Skeletal muscle tissue (tissue), 4 donors: ENCODE measurements around the gene XIRP1. TPM values are rescaled to one million over a fixed set of nuclear protein-coding genes. Genes with fewer than 3 reads are reported as not detected.

ENCODE experiments used
- H3K27ac ChIP-seq: one replicate; pipeline ENCODE4 v1.7.0; 2013; ENCODE audit warnings: mild to moderate bottlenecking, low read depth, low read length, inconsistent platforms
- H3K27me3 ChIP-seq, 3 donors: one replicate each; pipeline ENCODE4 v1.7.0; 2013; ENCODE audit warnings: low read length in 3 of 3; ENCODE audit not compliant: control insufficient read depth in 3 of 3, insufficient read depth in 3 of 3
- H3K36me3 ChIP-seq, 3 donors: one replicate each; pipeline ENCODE4 v1.7.0; 2013; ENCODE audit warnings: low read length in 3 of 3; ENCODE audit not compliant: control insufficient read depth in 3 of 3, insufficient read depth in 3 of 3
- H3K4me1 ChIP-seq, 3 donors: one replicate each; pipeline ENCODE4 v1.7.0; 2013; ENCODE audit warnings: low read length in 3 of 3, mild to moderate bottlenecking in 3 of 3; ENCODE audit not compliant: control insufficient read depth in 3 of 3, insufficient read depth in 3 of 3
- H3K4me3 ChIP-seq, 3 donors: one replicate each; pipeline ENCODE4 v1.7.0; 2013; ENCODE audit warnings: low read length in 3 of 3
- H3K9ac ChIP-seq, 3 donors: one replicate each; pipeline ENCODE4 v1.7.0; 2013; ENCODE audit warnings: low read length in 3 of 3, mild to moderate bottlenecking in 3 of 3, moderate library complexity in 2 of 3, low read depth in 1 of 3
- H3K9me3 ChIP-seq, 3 donors: one replicate each; pipeline ENCODE4 v1.7.0; 2013; ENCODE audit warnings: low read length in 3 of 3; ENCODE audit not compliant: control insufficient read depth in 3 of 3
- total RNA-seq: library from RNA; depleted of rRNA; stranded (reverse); fragments of >200 nt; gene quantifications from one replicate; pipeline ENCODE4 v1.2.3, GENCODE V29; 2014
- donor health status: Osteomylitis.

The XIRP1 gene
- total RNA-seq, 1 donor from 2014 or later: 30.8 TPM

- Histone ChIP-seq H3K9me3 (no peaks in the 10 kb centered on the region), H3K27ac (peak overlapping the region; percentile 99), H3K9ac (peak overlapping the region; percentile 51 to 76 (median 66)), H3K27me3 (no peaks in the 10 kb centered on the region), H3K4me3 (peak overlapping the region; percentile 10 to 65 (median 37)), H3K36me3 (peaks cover 40 to 46% (median 45%) of the 10 kb centered on the region in 3 donors), H3K4me1 (peaks cover 75 to 85% (median 85%) of the 10 kb centered on the region in 3 donors)
Observed at GRCh38 chr3:39146611-39147591, 45.5 kb downstream of the XIRP1 start.

GRCh38 chr3:39146083-39146501 lies 46.3 kb downstream of the XIRP1 start:
- peak overlapping the region; percentile 99 for H3K27ac ChIP-seq

GRCh38 chr3:39144748-39145380 lies 47.5 kb downstream of the XIRP1 start:
- Histone ChIP-seq H3K9me3 (no peaks in the 10 kb centered on the region), H3K36me3 (peaks cover 44 to 54% (median 53%) of the 10 kb centered on the region in 3 donors), H3K27ac (no peak overlapping the region), H3K27me3 (no peaks in the 10 kb centered on the region), H3K4me3 (no peak overlapping the region), H3K9ac (peak overlapping the region in 1 of 3 donors; percentile 11), H3K4me1 (peaks cover 65 to 82% (median 80%) of the 10 kb centered on the region in 3 donors)

More at GRCh38 chr3:39146083-39146501, 46.3 kb downstream of the XIRP1 start:
- Histone ChIP-seq H3K9me3 (no peaks in the 10 kb centered on the region), H3K4me3 (peak overlapping the region in 1 of 3 donors; percentile 65), H3K27me3 (no peaks in the 10 kb centered on the region), H3K9ac (peak overlapping the region; percentile 34 to 76 (median 51)), H3K36me3 (peaks cover 40 to 53% (median 51%) of the 10 kb centered on the region in 3 donors), H3K4me1 (peaks cover 75 to 85% (median 85%) of the 10 kb centered on the region in 3 donors)

- no peak overlapping the region for H3K27ac ChIP-seq
- no peak overlapping the region for H3K4me3 ChIP-seq
- H3K4me1 ChIP-seq: peaks cover 58 to 76% (median 75%) of the 10 kb centered on the region in 3 donors
- H3K9me3 ChIP-seq: no peaks in the 10 kb centered on the region
- peaks cover 44 to 54% (median 53%) of the 10 kb centered on the region in 3 donors for H3K36me3 ChIP-seq
- no peaks in the 10 kb centered on the region for H3K27me3 ChIP-seq
- H3K9ac ChIP-seq: peak overlapping the region in 1 of 3 donors; percentile 33
Observed at GRCh38 chr3:39144095-39144747, 48.2 kb downstream of the XIRP1 start.

- H3K4me1 ChIP-seq: peaks cover 50 to 69% (median 68%) of the 10 kb centered on the region in 3 donors
- no peak overlapping the region for H3K4me3 ChIP-seq
Observed at GRCh38 chr3:39143051-39143885, 49.1 kb downstream of the XIRP1 start.

GRCh38 chr3:39142067-39142466 lies 50.3 kb downstream of the XIRP1 start:
- peaks cover 38 to 57% (median 56%) of the 10 kb centered on the region in 3 donors for H3K4me1 ChIP-seq
- H3K36me3 ChIP-seq: peaks cover 44 to 57% (median 54%) of the 10 kb centered on the region in 3 donors
- H3K4me3 ChIP-seq: no peak overlapping the region
- H3K9ac ChIP-seq: peak overlapping the region in 2 of 3 donors; percentile 50 to 65
- H3K27ac ChIP-seq: peak overlapping the region; percentile 59
- no peaks in the 10 kb centered on the region for H3K27me3 ChIP-seq
- H3K9me3 ChIP-seq: no peaks in the 10 kb centered on the region

More at GRCh38 chr3:39143051-39143885, 49.1 kb downstream of the XIRP1 start:
- Histone ChIP-seq H3K36me3 (peaks cover 44 to 55% (median 54%) of the 10 kb centered on the region in 3 donors), H3K27me3 (no peaks in the 10 kb centered on the region), H3K9ac (no peak overlapping the region), H3K9me3 (no peaks in the 10 kb centered on the region), H3K27ac (peak overlapping the region; percentile 59)

GRCh38 chr3:39141171-39141995 lies 51.0 kb downstream of the XIRP1 start:
- no peaks in the 10 kb centered on the region for H3K27me3 ChIP-seq
- H3K4me1 ChIP-seq: peaks cover 31 to 50% (median 49%) of the 10 kb centered on the region in 3 donors
- peak overlapping the region; percentile 10 to 47 (median 27) for H3K9ac ChIP-seq
- peak overlapping the region; percentile 59 for H3K27ac ChIP-seq
- H3K4me3 ChIP-seq: no peak overlapping the region
- peaks cover 43 to 54% (median 51%) of the 10 kb centered on the region in 3 donors for H3K36me3 ChIP-seq
- H3K9me3 ChIP-seq: no peaks in the 10 kb centered on the region

- Histone ChIP-seq H3K27me3 (no peaks in the 10 kb centered on the region), H3K27ac (peak overlapping the region; percentile 59), H3K9ac (peak overlapping the region in 1 of 3 donors; percentile 17), H3K4me1 (peaks cover 23 to 45% (median 44%) of the 10 kb centered on the region in 3 donors), H3K36me3 (peaks cover 35 to 46% (median 44%) of the 10 kb centered on the region in 3 donors), H3K9me3 (no peaks in the 10 kb centered on the region), H3K4me3 (no peak overlapping the region)
Observed at GRCh38 chr3:39140341-39140971, 51.9 kb downstream of the XIRP1 start.
